Keratinocyte (primary cell): ENCODE results near the gene CDH22. TPM values are rescaled to one million over a fixed set of nuclear protein-coding genes. Genes with fewer than 3 reads are reported as not detected.

Source experiments
- DNase-seq: peaks from one replicate; pipeline ENCODE4 v3.0.0-alpha.2; 2011; ENCODE audit warnings: low read depth, missing footprints, low spot score
- FAIRE-seq: peaks from 2 replicates; lab custom pipeline; 2011; peaks lifted over from hg19 to GRCh38; lab: Jason Lieb, UNC
- H2AFZ ChIP-seq: 2 replicates; pipeline ENCODE4 v1.6.0; 2012; ENCODE audit warnings: low read length, control low read depth, inconsistent platforms; ENCODE audit not compliant: control insufficient read depth
- H3K27ac ChIP-seq: 2 replicates; pipeline ENCODE4 v1.5.1; 2011; ENCODE audit warnings: low read length; ENCODE audit not compliant: control insufficient read depth, insufficient read depth
- H3K27me3 ChIP-seq: 3 replicates; pipeline ENCODE4 v1.6.0; 2011; ENCODE audit warnings: low read length; ENCODE audit not compliant: control insufficient read depth, insufficient read depth; ENCODE audit errors: extremely low read depth
- H3K36me3 ChIP-seq, 2 experiments: 2 replicates in 1 of 2; 3 replicates in 1 of 2; pipeline ENCODE4 v1.5.1; 2011; ENCODE audit warnings: low read length in 2 of 2, mild to moderate bottlenecking in 1 of 2; ENCODE audit not compliant: control insufficient read depth in 2 of 2, insufficient read depth in 2 of 2; ENCODE audit errors: extremely low read depth in 1 of 2
- H3K4me1 ChIP-seq: 3 replicates; pipeline ENCODE4 v1.5.1; 2011; ENCODE audit warnings: low read length; ENCODE audit not compliant: control insufficient read depth, insufficient read depth; ENCODE audit errors: extremely low read depth
- H3K4me2 ChIP-seq: 3 replicates; pipeline ENCODE4 v1.6.0; 2011; ENCODE audit warnings: low read depth, low read length; ENCODE audit not compliant: control insufficient read depth, insufficient read depth; ENCODE audit errors: extremely low read depth
- H3K4me3 ChIP-seq, 3 experiments: fragments of 200-600 bp in 1 of 3; sonication (generic) in 1 of 3; 2 replicates in 2 of 3; 3 replicates in 1 of 3; pipeline ENCODE4 v1.5.1; 2011 to 2016; ENCODE audit warnings: low read length in 3 of 3, mild to moderate bottlenecking in 3 of 3, control low read depth in 2 of 3, inconsistent platforms in 1 of 3, low read depth in 1 of 3, mixed read lengths in 1 of 3, mixed run types in 1 of 3, moderate library complexity in 1 of 3; ENCODE audit not compliant: control insufficient read depth in 2 of 3, insufficient read depth in 2 of 3; ENCODE audit errors: extremely low read depth in 1 of 3
- H3K79me2 ChIP-seq: 2 replicates; pipeline ENCODE4 v1.6.0; 2012; ENCODE audit warnings: low read length; ENCODE audit not compliant: control insufficient read depth, insufficient read depth
- H3K9ac ChIP-seq: 3 replicates; pipeline ENCODE4 v1.6.0; 2011; ENCODE audit warnings: low read length; ENCODE audit not compliant: control insufficient read depth, insufficient read depth; ENCODE audit errors: extremely low read depth
- H3K9me1 ChIP-seq: 3 replicates; pipeline ENCODE4 v1.6.0; 2011; ENCODE audit warnings: low read length; ENCODE audit not compliant: control insufficient read depth, insufficient read depth; ENCODE audit errors: extremely low read depth
- H3K9me3 ChIP-seq: 2 replicates; pipeline ENCODE4 v1.5.1; 2012; ENCODE audit warnings: low read depth, low read length; ENCODE audit not compliant: control insufficient read depth
- H4K20me1 ChIP-seq: 3 replicates; pipeline ENCODE4 v1.6.0; 2011; ENCODE audit warnings: low read length; ENCODE audit not compliant: control insufficient read depth, insufficient read depth; ENCODE audit errors: extremely low read depth
- CTCF ChIP-seq, 3 experiments: IDR thresholded peaks in 1 of 3; conservative IDR thresholded peaks in 1 of 3; optimal IDR thresholded peaks in 1 of 3; 2 replicates in 2 of 3; 3 replicates in 1 of 3; pipeline versions ENCODE3 to v1.5.1; 2011; ENCODE audit warnings: low read length in 3 of 3, mild to moderate bottlenecking in 3 of 3, moderate library complexity in 2 of 3, control low read depth in 1 of 3, inconsistent platforms in 1 of 3; ENCODE audit not compliant: insufficient read depth in 2 of 3; ENCODE audit errors: extremely low read depth in 1 of 3
- EZH2 ChIP-seq: IDR thresholded peaks from one replicate; pipeline ENCODE4 v1.6.1; 2012; ENCODE audit warnings: inconsistent platforms, mild to moderate bottlenecking, low read length, moderate library complexity
- dilution Hi-C: fragments of 300-500 bp; cut with MboI; formaldehyde crosslinking; loops from one replicate; pipeline ENCODE4 v1.7.0; 2020; ENCODE audit warnings: low sequenced_read_pairs; ENCODE audit not compliant: extremely low pct_ligation_motif_present
- polyA plus RNA-seq, 5 experiments: library from polyadenylated mRNA; depleted of rRNA in 3 of 5; stranded (reverse) in 3 of 5; stranded (forward) in 1 of 5; unstranded in 1 of 5; fragments of >200 nt; gene quantifications; 1 replicate in 1 of 5; 2 replicates in 3 of 5; 3 replicates in 1 of 5; pipeline versions ENCODE4 v1.2.1 to v1.2.3, GENCODE V29; 2011 to 2012; ENCODE audit warnings: missing spikeins in 2 of 5, low read depth in 1 of 5, low replicate concordance in 1 of 5

CDH22 gene
- polyA plus RNA-seq, 1 donor (not counting 4 experiments of a cell fraction or from before 2014, with no cell fraction given) = not detected

- Histone ChIP-seq H3K36me3 (peaks cover 1 to 9% of the 10 kb centered on the region in 2 experiments), H3K27me3 (peaks cover under 1% of the 10 kb centered on the region), H3K4me1 (no peaks in the 10 kb centered on the region), H3K4me2 (no peak overlapping the region), H4K20me1 (no peaks in the 10 kb centered on the region), H3K9me1 (no peaks in the 10 kb centered on the region), H3K9me3 (no peaks in the 10 kb centered on the region), H3K4me3 (no peak overlapping the region), H3K9ac (no peak overlapping the region), H2AFZ (no peak overlapping the region), H3K27ac (no peak overlapping the region), H3K79me2 (no peaks in the 10 kb centered on the region)
- no peak for FAIRE-seq
- DNase-seq = no peak
- dilution Hi-C loops = no loop called here
- TF ChIP-seq CTCF (optimal IDR thresholded peaks at IDR 0.05 in 1 of 3, IDR thresholded peaks at IDR 0.05 in 1 of 3, conservative IDR thresholded peaks at IDR 0.05 in 1 of 3; ENCODE audit: extremely low read depth in 1 of 3, insufficient read depth in 2 of 3, low read length in 3 of 3) (peak; percentile 67 to 96 (median 90)), EZH2 (no peak)
Observed at GRCh38 chr20:46349035-46349741, 40.9 kb upstream of the CDH22 start.

GRCh38 chr20:46347841-46348803, 39.8 kb upstream of the CDH22 start:
- H3K79me2 ChIP-seq = no peaks in the 10 kb centered on the region

More at GRCh38 chr20:46347841-46348803, 39.8 kb upstream of the CDH22 start:
- Histone ChIP-seq H3K9me3 (no peaks in the 10 kb centered on the region), H3K27me3 (peaks cover 8% of the 10 kb centered on the region), H3K36me3 (peaks cover 1 to 5% of the 10 kb centered on the region in 2 experiments), H3K4me1 (peaks cover 3% of the 10 kb centered on the region), H4K20me1 (no peaks in the 10 kb centered on the region), H3K9me1 (no peaks in the 10 kb centered on the region), H3K4me3 (no peak overlapping the region), H3K4me2 (no peak overlapping the region), H3K27ac (no peak overlapping the region), H3K9ac (no peak overlapping the region), H2AFZ (no peak overlapping the region)
- FAIRE-seq = no peak
- dilution Hi-C loops = no loop called here
- no peak for DNase-seq
- TF ChIP-seq EZH2 = no peak
- peak in 1 of 3 experiments; percentile 14 for TF ChIP-seq CTCF (optimal IDR thresholded peaks at IDR 0.05 in 1 of 3, IDR thresholded peaks at IDR 0.05 in 1 of 3, conservative IDR thresholded peaks at IDR 0.05 in 1 of 3; ENCODE audit: extremely low read depth in 1 of 3, insufficient read depth in 2 of 3, low read length in 3 of 3)
